Fibroblast of the conjunctiva (primary cell): ENCODE measurements around the gene CD248.
"Not testable (repeated sequence)": the region's sequence is repeated elsewhere in the genome, so short reads cannot be mapped to it uniquely, and the experiment has no call there.

Experiments used
- DNase-seq: peaks from one replicate; pipeline ENCODE4 v3.0.0-alpha.2; 2010; ENCODE audit warnings: low read depth

The CD248 gene

DNA sequence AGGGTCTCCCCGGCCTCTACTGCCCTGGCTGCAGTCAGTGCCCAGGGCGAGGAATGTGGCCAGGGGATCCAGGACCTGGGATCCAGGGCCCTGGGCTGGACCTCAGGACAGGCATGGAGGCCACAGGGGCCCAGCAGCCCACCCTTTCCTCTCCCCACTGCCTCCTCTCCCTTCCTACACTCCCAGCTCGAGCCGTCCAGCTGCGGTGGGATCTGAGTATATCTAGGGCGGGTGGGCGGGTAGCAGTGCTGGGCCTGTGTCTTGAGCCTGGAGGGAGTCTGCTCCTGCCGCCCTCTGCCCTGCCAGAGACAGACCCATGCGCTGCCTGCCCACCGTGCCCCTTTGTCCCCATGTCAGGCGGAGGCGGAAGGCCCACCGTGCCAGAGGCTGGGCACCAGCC is 40.2 kb downstream of the CD248 start:
- not testable (repeated sequence) for DNase-seq

DNA sequence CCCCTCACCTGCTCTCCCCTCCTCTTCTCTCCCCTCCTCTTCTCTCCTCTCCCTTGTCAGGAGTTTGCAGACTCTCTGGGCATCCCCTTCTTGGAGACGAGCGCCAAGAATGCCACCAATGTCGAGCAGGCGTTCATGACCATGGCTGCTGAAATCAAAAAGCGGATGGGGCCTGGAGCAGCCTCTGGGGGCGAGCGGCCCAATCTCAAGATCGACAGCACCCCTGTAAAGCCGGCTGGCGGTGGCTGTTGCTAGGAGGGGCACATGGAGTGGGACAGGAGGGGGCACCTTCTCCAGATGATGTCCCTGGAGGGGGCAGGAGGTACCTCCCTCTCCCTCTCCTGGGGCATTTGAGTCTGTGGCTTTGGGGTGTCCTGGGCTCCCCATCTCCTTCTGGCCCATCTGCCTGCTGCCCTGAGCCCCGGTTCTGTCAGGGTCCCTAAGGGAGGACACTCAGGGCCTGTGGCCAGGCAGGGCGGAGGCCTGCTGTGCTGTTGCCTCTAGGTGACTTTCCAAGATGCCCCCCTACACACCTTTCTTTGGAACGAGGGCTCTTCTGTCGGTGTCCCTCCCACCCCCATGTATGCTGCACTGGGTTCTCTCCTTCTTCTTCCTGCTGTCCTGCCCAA is 40.7 kb downstream of the CD248 start:
- no peak for DNase-seq

DNA sequence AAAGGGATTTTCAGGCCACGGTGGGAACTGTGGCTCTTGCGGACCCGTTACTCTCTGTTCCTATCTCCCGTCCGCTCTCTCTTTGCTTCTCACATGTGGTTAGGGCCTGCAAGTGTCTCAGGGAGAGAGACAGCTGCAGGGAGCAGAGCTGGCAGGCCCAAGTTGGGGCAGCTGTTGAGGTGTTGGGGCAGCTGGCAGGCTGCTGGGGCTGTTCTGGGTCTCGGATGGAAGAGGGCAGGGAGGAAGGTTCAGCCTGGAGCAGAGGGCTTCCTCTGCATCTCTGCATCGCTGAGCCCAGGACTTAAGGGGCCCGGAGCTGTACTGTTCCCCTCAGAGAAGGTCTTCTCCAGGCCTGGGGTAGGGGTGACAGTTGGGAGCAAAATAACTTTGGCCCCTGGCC is 41.4 kb downstream of the CD248 start:
- DNase-seq = no peak

DNA sequence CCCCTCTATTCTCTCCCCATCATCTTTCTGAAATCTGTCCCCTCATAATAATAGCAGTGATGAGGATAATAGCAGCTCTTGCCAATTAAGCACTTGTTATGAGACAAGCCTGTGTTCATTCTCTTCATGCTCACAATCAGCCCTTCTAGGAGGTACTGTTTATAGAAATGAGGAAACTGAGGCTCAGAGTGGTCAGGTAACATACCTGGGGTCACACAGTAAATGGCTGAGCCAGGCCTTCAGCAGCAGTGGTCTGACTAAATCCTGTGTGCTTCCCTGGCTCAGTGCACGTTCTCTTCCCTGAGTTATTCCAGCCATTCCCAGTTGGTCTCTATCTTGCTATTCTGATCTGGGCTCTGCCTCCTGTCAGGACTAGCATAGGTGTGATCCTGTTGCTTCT is 42.6 kb downstream of the CD248 start:
- no peak for DNase-seq

DNA sequence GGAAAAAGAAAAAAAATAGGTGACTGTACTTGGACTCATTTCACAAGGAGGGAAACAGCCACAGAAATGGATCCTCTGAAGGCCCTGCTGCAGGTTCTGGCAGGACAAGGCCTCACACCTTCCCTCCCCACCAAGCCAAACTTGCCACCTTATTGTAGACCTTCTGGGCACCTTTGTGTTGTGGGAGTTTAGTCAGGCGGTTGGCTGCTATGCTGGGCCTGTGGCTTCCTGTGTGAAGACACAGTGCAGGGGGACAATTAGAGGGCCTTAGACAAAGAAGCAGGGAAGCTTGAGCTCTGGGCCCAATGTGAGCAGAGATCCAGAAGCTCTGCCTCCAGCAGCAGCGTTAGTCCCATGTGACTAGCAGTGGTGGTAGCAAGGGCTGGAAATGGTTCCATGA is 44.2 kb downstream of the CD248 start:
- no peak for DNase-seq

DNA sequence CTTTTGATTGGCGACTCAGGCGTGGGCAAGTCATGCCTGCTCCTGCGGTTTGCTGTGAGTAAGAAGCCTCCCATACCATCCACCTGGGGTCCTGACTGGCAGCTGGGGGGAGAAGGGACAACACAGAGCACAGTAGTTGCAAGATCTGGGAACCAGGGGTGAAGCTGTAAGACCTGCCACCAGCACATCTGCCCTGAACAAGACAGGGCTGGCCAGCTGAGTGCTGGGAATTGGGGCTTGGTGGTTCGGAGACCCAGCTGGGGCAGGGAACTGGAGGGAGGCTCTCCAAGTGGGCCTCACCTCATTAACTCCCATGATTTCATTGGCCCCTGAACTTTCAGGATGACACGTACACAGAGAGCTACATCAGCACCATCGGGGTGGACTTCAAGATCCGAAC is 45.0 kb downstream of the CD248 start:
- DNase-seq = no peak

DNA sequence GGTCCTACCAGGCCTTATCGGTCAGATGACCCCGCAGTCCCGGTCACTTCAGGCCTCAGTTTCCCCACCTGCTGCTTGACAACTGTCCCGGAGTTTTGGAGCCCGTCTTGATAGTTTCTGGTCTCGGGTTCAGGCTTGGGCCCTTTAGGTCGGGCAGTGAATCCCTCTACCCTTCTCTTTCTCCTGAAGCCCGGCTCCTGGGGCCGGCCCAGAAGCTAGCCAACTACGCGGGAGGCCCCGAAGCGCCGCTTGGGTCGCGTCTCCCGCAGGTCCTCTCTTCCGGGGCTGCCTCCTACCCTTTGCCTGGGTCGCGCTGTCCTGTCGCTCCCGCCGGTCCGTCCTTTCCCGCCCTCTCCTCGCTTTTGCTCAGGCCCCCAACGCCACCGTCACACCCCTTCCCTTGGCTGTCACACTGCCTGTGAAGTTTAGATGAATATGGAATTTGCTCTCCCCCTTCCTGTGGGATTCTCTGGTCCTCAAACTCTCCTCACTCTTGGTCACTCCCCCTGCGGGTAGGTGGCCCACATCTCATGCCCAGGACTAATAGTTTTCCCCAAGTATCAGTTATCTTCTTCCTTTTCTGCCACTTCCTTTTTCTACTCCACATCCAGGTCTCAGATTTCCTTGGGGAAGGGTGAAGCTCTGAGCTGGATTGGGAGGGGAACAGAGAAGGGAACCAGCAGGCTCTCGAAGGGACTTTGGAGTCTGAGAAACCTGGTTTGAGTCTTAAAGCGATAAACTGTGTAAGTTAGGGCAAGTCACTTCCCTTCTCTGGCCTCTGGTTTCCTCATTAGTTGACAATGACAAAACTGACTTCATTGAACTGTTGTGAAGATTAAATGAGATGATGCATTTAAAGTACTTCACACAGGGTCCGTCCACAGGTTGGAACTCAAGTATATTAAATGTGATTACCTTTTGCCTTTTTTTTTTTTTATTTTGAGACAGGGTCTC is 47.6 kb downstream of the CD248 start:
- DNase-seq = no peak

DNA sequence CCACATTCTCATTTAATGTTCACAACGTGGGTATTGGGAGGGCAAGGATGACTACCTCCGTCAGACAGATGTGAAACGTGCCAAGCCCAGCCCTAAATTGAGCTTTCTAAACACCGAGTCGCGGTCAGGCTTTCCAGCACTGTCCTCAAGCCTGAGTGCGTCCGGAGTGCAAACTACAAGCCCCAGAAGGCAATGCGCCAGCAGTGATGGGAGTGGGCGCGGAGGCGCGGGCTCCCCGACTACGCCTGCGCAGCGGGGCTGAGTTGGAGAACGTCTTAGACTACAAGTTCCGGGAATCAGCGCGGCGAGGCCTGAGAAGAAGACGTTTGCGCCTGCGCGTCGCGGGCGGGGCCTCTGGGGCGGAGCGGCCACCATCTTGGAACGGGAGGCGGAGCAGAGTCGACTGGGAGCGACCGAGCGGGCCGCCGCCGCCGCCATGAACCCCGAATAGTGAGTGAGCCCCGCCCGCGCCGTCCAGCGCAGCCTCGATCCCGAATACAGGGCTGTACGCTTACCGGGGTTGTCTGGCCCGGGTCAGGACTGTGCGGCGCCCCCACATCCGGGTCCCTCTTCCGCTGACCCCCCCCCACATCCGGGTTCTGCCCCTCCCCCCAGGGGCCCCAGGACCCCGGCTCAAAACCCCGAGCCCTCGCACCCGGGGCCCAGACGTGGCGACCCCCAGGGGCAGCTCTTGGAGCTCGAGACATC is 48.4 kb downstream of the CD248 start, which contains the start of gene RAB1B:
RAB1B (plus strand) TSS at position 396 of the 708 bp plus-strand sequence; CDS start at position 437, 41 bp downstream.
- peak; percentile 99 for DNase-seq

DNA sequence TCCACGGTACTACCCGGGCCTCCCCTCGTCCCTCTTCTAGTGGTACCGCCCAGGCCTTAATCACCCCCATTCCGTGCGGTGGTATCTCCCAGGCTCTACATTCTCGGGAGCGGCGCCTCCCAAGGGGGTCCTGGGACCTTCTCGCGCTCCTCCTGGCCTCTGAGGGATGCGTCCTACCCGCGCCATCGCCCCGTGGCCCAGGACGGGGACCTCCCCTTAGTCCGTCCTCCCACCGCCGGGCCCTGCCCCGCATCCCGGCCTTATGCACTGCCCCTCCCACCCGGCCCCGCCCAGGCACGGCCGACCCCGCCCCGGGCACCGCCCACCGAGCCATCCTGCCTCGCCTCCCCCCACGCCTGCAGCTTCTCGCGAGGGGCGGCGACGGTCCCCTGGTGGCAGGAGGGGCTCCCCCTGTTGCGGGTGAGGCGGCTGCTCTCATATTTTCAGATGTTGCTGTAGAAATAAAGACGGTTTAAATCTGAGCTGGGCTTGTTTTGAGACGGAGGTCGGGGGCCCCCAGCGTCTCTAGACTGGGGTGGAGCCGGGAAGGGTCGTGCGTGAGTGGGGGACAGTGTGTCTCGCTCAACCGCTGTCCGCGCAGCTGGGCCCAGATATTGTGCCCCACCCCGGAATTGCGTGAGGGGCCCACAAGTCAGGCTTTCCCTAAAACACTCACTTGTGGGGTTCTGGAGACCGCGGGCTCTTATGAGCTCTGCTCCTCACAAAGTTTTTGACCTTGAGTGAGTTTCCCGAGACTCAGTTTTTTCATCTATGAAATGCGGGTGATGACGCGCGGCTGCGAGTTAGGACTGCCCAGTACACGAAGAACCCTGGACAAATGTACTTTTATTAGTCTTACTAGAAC is 49.2 kb downstream of the CD248 start:
- DNase-seq = peak; percentile 79

DNA sequence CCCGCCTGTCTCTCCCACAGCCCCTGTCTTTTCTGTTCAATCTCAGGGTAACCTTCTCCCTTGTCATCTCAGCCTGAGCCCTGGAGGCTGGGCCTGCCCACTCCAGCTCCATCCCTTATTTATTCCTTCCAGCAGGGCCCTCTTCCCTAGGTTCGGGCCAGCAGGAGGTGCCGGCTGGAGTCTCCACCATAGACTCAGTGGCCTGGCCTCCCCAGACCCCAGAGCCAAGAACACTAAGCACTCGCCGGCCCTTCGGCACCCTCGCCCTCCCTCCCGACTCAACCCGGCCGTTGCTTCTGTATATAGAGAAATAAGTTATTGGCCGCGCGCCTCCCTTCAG is 49.8 kb downstream of the CD248 start:
- no peak for DNase-seq

DNA sequence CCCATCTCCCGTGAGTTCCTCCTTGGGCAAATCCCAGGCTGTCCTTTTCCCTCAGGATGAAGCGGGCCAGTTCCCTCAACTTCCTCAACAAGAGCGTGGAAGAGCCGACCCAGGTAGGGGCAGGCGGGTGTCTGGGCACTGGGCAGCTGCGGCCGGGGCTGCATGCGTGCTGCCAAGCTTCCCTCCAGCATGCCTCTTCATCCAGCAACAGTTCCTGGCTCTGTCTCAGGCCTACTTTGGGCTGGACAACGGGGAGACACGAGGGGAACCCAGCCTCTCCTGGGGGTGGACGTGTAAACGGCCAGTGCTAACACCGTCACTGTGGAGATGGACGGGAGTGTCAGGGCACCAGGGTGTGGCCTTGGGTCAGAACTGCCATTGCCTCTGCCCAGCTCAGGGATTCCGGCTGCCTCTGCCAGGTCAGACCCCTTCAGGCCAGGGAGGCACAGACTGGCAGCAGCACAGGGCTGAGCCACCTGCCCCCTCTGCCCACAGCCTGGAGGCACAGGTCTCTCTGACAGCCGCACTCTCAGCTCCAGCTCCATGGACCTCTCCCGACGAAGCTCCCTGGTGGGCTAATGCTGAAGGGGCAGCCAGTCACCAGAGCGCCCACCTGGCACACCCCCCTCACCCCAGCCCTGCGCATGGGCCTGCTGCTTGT is 50.3 kb downstream of the CD248 start:
- DNase-seq = no peak

DNA sequence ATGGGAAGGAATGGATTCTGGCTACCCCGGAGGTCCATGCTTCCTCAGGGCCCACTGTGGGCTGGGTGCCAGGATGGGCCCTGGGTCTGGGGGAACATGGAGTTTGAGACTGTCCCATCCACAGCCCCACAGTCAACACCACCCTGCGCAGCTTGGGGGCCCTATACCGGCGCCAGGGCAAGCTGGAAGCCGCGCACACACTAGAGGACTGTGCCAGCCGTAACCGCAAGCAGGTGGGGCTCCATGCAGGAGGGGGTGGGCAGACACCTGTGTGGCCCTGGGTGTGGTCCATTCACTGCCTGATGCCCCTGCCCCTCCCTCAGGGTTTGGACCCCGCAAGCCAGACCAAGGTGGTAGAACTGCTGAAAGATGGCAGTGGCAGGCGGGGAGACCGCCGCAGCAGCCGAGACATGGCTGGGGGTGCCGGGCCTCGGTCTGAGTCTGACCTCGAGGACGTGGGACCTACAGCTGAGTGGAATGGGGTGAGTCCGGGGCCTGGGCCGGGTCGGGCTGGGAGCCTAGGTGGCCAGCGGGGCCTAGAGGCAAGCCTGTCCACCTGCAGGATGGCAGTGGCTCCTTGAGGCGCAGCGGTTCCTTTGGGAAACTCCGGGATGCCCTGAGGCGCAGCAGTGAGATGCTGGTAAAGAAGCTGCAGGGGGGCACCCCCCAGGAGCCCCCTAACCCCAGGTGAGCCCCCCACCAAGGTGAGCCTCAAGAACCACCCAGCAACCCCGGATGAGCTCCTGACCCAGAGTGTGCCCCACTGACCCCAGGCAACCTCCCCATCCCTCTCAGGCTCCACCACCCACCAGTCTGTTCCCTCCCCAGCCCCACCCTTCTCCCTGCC is 51.1 kb downstream of the CD248 start:
- no peak for DNase-seq

DNA sequence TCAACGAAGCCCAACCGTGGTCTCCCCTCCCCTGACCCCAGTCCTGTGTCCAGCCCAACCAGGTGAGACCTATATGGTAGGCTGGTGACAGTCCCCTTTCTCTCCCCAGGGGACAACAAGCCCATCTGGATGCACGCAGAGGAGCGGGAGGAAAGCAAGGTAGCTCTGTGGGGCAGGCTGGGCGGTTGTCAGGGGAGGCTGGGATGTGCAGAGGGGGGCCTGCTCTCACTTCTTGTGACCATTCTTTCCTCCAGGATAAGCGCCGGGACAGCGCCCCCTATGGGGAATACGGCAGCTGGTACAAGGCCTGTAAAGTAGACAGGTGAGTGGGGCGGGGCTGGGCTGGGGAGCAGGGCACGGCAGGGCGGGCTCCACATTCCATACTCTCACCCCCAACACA is 51.9 kb downstream of the CD248 start:
- DNase-seq = no peak
